Measurements from ENCODE around the gene CCDC92.

CCDC92 gene

DNA sequence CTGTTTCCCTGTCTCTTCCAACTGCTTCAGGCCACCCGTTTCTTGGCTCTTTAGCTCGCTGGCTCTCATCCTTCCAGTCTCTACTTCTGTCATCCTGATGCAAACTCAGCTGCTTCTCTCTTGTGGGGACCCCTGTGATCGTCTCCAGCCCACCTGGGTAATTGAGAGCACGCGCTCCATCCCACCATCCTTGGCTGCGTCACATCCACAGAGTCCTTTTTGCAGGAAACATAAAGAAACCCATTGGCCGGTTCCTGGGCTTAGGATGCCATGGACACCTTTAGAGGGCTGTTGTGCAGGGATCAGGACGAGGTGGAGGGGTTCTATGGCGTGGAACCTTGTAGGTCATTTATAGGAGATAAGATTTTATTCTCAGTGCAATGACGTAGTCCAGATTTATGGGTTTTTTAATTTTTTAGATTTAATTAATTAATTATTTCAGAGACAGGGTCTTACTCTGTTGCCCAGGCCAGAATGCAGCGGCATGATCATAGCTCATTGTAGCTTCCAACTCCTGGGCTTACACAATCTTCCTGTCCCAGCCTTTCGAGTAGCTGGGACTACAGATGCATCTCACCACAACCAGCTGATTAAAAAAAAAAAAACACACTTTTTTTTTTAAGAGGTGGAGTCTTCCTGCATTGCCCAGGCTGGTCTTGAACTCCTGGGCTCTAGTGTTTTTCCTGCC, 82.6 kb downstream of the CCDC92 start:
- DNase-seq (ENCODE audit: low spot score), result no peak

DNA sequence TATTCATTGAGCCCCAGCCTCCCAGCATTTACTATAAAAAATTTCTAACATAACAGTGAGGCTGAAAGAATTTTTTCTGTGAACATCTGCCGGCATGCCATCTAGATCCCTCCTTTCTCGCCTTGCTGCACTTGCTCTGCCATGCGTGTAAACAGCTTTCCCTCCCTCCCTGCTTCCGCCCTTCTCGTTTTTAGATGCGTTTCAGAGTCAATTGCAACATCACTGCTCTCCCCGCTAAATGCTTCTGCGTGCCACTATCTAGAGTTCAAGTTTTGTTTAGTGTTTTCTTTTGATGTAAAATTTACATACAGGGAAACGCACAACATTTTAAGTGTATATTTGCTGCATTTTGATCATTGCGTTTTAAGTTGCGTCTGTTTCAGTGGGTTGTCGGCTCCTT, 83.6 kb downstream of the CCDC92 start:
- no peak for DNase-seq (ENCODE audit: low spot score)

DNA sequence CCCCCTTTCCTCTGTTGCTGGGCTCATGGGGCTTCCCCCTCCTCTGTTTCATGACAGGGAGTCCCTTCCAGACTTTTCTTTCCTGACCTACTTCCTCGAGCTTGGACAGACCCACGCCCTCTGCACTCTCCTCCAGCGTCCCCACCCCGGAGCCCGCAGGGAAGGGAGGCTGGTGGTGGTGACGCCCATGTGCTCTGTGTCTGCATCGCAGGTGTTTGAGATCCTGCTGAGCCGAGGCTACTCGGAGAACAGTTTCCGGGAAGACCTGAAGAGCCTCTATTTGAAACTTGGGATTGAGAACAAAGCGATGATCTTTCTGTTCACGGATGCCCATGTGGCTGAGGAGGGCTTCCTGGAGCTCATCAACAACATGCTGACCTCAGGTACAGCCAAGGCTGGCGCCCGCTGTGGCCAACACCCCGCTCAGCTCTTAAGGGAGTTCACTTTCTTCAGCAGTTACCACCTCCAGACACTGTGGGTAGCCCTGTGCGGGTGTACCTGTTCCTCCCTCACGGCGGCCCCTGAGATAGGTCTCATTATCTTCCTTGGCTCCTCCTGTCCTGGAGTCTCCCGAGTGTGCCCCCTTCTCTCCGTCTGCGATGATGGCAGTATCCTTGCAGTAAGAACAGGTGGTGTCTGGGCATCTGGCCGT, 85.6 kb downstream of the CCDC92 start:
- no peak for DNase-seq (ENCODE audit: low spot score)

DNA sequence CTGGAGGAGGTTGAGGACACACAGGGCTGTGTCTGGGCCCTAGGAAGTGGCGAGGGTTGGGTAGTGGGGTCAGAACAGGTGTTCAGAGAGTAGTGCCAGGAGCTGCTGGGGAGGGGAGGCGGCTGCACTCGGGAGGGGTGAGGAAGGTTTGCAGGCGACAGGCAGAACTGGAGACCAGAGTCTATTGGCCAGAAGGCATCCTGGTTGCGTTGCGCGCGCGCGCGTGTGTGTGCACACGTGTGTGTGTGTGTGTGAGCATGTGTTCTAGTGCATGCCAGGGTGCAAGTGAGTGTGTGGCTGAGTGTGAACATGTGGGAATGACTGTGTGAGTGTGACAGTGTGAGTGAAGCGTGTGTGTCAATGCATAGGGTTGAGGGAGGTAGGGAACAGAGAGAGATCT, 86.4 kb downstream of the CCDC92 start:
- no peak for DNase-seq (ENCODE audit: low spot score)
